Astrocyte of the spinal cord (primary cell): ENCODE measurements around the gene DOCK4.

Source experiments
- DNase-seq: peaks from one replicate; pipeline ENCODE4 v3.0.0; 2011; ENCODE audit warnings: low read depth, low spot score
- H3K4me3 ChIP-seq: 2 replicates; pipeline ENCODE4 v1.5.1; 2011; ENCODE audit warnings: low read depth, mild to moderate bottlenecking, low read length, moderate library complexity
- CTCF ChIP-seq: IDR thresholded peaks from 2 replicates; pipeline ENCODE4 v1.5.1; 2012; ENCODE audit warnings: low read depth, mild to moderate bottlenecking, low read length, inconsistent platforms
- in situ Hi-C: cut with HindIII; loops from 2 replicates; pipeline ENCODE4 v1.10.0; 2017; ENCODE audit warnings: low sequenced_read_pairs

The DOCK4 gene

GRCh38 chr7:112101201-112101846, 104.9 kb downstream of the DOCK4 start:
- no peak for TF ChIP-seq CTCF
- no peak for DNase-seq
- in situ Hi-C loops: no loop called here

DNA sequence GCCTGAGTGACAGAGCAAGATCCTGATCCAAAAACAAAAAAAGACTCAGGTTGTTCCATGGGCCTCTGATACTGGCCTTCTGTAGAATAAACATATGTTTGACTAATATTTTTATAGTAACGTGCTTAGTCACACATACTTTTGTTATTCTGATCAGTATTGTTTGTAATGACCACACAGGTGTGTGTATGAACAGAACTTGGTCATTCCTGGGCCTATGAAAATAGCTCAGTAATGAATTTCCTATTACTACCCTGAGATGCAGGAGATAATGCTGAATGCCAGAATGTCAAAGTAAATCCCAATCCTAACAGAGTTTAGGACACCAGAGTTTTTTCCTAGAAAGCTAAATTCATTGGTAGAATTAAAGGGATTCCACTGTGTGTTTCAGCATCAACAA, 108.7 kb downstream of the DOCK4 start:
- H3K4me3 ChIP-seq: no peak overlapping the region
- no peak for DNase-seq
- in situ Hi-C loops: no loop called here
- no peak for TF ChIP-seq CTCF

More at GRCh38 chr7:112101201-112101846, 104.9 kb downstream of the DOCK4 start:
- H3K4me3 ChIP-seq: no peak overlapping the region

DNA sequence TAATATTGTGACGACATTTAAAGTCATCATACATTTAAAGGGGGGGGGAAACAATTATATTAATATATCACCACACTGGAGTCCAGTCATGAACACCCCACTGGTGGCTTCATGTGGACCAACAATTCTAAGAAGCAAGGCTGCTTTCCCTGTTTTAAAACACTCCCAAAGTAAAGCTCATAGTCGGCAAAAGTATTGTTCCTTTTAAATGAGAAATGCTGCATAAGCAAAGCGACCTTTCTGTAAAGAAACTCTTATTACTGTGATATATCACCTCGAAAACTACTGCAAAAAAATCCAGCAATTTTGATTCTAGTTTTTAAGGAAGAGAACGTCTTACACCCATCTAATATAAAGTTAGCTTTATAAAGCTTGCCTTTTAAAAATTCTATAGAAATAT, 112.8 kb downstream of the DOCK4 start:
- TF ChIP-seq CTCF: no peak
- in situ Hi-C loops: no loop called here
- DNase-seq: no peak
- no peak overlapping the region for H3K4me3 ChIP-seq

DNA sequence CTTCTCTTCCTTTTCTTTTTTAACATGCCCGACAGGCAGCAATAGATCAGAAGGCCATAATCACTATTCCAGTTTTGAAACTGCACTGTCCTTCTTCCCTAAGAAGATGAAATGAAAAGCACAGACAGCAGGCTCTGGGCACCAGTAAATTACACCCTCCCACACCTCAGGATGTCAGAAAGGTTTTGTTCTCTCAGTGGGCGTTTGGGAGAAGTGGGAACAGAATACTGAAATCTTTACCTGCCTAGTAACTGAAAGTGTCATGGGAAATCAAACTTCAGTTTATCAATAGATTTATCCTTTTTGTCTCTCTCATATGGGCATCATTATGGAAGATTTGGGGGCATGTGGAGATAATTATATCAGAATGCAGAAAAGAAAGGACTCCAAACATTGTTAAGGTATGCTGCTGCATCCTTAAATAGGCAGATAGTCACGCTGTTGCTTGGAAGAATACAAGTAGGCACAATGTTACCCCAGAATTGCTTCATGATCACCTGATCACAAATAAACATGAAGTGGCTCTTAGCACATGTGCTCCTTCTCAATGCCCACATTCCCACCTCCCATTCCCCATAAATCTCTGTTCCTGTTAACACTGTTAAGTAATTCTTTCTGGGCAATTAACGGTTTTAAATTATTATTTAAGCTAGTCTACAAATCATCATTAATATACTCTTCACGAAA, 113.3 kb downstream of the DOCK4 start:
- TF ChIP-seq CTCF: no peak
- in situ Hi-C loops: no loop called here
- no peak overlapping the region for H3K4me3 ChIP-seq
- no peak for DNase-seq

DNA sequence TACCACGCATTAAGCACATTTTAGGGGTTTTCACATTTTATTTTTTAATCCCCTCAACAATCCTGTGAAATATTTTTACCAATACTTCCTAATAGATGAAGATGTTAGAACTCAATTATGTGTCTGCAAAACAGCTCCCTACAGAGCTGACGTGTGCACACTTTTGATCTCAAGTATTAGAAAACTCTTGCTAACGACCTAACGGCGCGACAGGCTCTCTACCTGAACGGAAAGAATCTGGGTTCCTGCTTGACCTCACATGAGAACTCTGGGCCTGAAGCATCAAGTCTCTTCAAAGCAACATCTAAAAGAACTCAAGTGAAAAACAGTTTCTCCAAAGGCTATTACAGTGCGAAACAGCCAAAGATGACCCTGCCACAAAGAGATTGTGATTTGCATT, 113.9 kb downstream of the DOCK4 start:
- DNase-seq: no peak
- no peak for TF ChIP-seq CTCF
- no peak overlapping the region for H3K4me3 ChIP-seq
- in situ Hi-C loops: no loop called here

DNA sequence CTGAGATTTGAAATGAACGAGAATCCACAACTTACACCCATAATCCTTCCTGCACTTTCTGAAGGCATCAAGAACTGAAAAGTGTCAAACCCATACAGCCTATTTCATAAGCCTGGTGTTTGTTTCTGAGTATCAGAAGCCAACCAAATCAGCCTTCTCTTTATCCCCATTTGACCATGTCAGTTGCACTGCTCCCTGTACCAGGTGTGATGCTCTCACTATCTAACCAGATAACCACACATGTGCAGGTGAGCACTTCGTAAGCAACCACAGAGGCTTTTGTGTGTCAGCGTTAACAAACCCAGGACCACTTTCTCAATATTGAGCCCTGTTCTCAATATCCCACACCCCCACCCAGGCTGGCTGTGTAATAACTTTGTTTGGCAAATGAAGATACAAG, 114.4 kb downstream of the DOCK4 start:
- in situ Hi-C loops: no loop called here
- no peak for DNase-seq
- TF ChIP-seq CTCF: no peak
- no peak overlapping the region for H3K4me3 ChIP-seq
